Endothelial cell of umbilical vein (primary cell): Measurements from ENCODE around the gene EYS. TPM values are rescaled to one million over a fixed set of nuclear protein-coding genes. Genes with fewer than 3 reads are reported as not detected.

Source experiments
- BruUV-seq: library from RNA; stranded (reverse); fragments of 400-500 nt; replicated peaks from 2 replicates; lab custom pipeline; 2021; lab: Mats Ljungman, UMichigan
- CTCF ChIA-PET: fragments of 300-600, 350-600 bp; sonication (Branson Sonifier 250); formaldehyde crosslinking; loops from one replicate; lab custom pipeline; 2021; ENCODE audit warnings: antibody characterized with exemption, inconsistent platforms; lab: Charles Lee
- POLR2A ChIA-PET: fragments of 300-600, 350-600 bp; sonication (Branson Sonifier 250); formaldehyde crosslinking; loops from one replicate; lab custom pipeline; 2021; ENCODE audit warnings: antibody characterized with exemption, inconsistent platforms; lab: Charles Lee
- DNase-seq: peaks from one replicate; pipeline ENCODE4 v3.0.0-alpha.2; 2011; ENCODE audit warnings: low read depth, low spot score
- FAIRE-seq: peaks from 2 replicates; lab custom pipeline; 2011; peaks lifted over from hg19 to GRCh38; lab: Jason Lieb, UNC
- H2AFZ ChIP-seq: 2 replicates; pipeline ENCODE4 v1.6.0; 2012; ENCODE audit warnings: low read depth, low read length, control low read depth, inconsistent platforms
- H3K27ac ChIP-seq: 2 replicates; pipeline ENCODE4 v1.5.1; 2011; ENCODE audit warnings: low read depth, mild to moderate bottlenecking, control low read depth, low read length, moderate library complexity; ENCODE audit not compliant: insufficient read depth
- H3K27me3 ChIP-seq, 2 experiments: 2 replicates each; pipeline versions ENCODE4 v1.6.0 to v1.6.1; 2011; ENCODE audit warnings: low read length in 2 of 2, mixed read lengths in 1 of 2; ENCODE audit not compliant: control insufficient read depth in 2 of 2, insufficient read depth in 2 of 2
- H3K36me3 ChIP-seq, 2 experiments: 2 replicates in 1 of 2; 3 replicates in 1 of 2; pipeline ENCODE4 v1.5.1; 2011; ENCODE audit warnings: low read length in 2 of 2, mild to moderate bottlenecking in 1 of 2, moderate library complexity in 1 of 2; ENCODE audit not compliant: control insufficient read depth in 2 of 2, insufficient read depth in 2 of 2; ENCODE audit errors: extremely low read depth in 1 of 2
- H3K4me1 ChIP-seq: 3 replicates; pipeline ENCODE4 v1.5.1; 2011; ENCODE audit warnings: mild to moderate bottlenecking, low read length; ENCODE audit not compliant: control insufficient read depth, insufficient read depth; ENCODE audit errors: extremely low read depth
- H3K4me2 ChIP-seq: 2 replicates; pipeline ENCODE4 v1.6.1; 2011; ENCODE audit warnings: low read length, control low read depth, mixed read lengths; ENCODE audit not compliant: insufficient read depth
- H3K4me3 ChIP-seq, 3 experiments: fragments of 200-600 bp in 1 of 3; sonication (generic), shearing (Covaris generic) in 1 of 3; replicated peaks in 1 of 3; 2 replicates each; pipeline ENCODE4 v1.5.1; 2011 to 2016; ENCODE audit warnings: control low read depth in 3 of 3, low read length in 3 of 3, mild to moderate bottlenecking in 2 of 3, inconsistent platforms in 1 of 3, low read depth in 1 of 3, moderate library complexity in 1 of 3; ENCODE audit not compliant: insufficient read depth in 1 of 3
- H3K79me2 ChIP-seq: 2 replicates; pipeline ENCODE4 v1.6.0; 2012; ENCODE audit warnings: low read length, inconsistent platforms; ENCODE audit not compliant: control insufficient read depth, insufficient read depth
- H3K9ac ChIP-seq: replicated peaks from 2 replicates; pipeline ENCODE3; 2011; ENCODE audit warnings: low read length, control low read depth; ENCODE audit not compliant: insufficient read depth; ENCODE audit errors: extremely low read depth
- H3K9me1 ChIP-seq: replicated peaks from 3 replicates; pipeline ENCODE4 v1.6.0; 2011; ENCODE audit warnings: mild to moderate bottlenecking, low read length; ENCODE audit not compliant: control insufficient read depth, insufficient read depth; ENCODE audit errors: extremely low read depth
- H3K9me3 ChIP-seq: replicated peaks from 2 replicates; pipeline ENCODE4 v1.5.1; 2012; ENCODE audit warnings: low read length, inconsistent platforms; ENCODE audit not compliant: control insufficient read depth, insufficient read depth
- H4K20me1 ChIP-seq: replicated peaks from 2 replicates; pipeline ENCODE3; 2011; ENCODE audit warnings: mild to moderate bottlenecking, low read length; ENCODE audit not compliant: control insufficient read depth, insufficient read depth; ENCODE audit errors: extremely low read depth
- CTCF ChIP-seq, 2 donors: IDR thresholded peaks; 1 replicate in 1 of 2; 2 replicates in 1 of 2; pipeline ENCODE4 v1.5.1; 2011; ENCODE audit warnings: low read length in 2 of 2, mild to moderate bottlenecking in 2 of 2, moderate library complexity in 2 of 2, control low read depth in 1 of 2, inconsistent platforms in 1 of 2, low read depth in 1 of 2; ENCODE audit not compliant: insufficient read depth in 1 of 2; ENCODE audit errors: extremely low read depth in 1 of 2
- EZH2 ChIP-seq: IDR thresholded peaks from 2 replicates; pipeline ENCODE4 v1.6.1; 2012; ENCODE audit warnings: borderline replicate concordance, low read depth, mild to moderate bottlenecking, moderate library complexity, low read length, inconsistent platforms; ENCODE audit not compliant: severe bottlenecking
- FOS ChIP-seq: IDR thresholded peaks from 2 replicates; pipeline ENCODE4 v1.6.1; 2011; ENCODE audit warnings: mild to moderate bottlenecking, low read length, moderate library complexity, borderline replicate concordance; ENCODE audit not compliant: insufficient read depth
- GATA2 ChIP-seq: IDR thresholded peaks from 2 replicates; pipeline ENCODE4 v1.7.0; 2011; ENCODE audit warnings: low read depth, mild to moderate bottlenecking, moderate library complexity, mixed read lengths, low read length; ENCODE audit not compliant: insufficient read length, insufficient read depth
- JUN ChIP-seq: IDR thresholded peaks from 2 replicates; pipeline ENCODE4 v1.6.1; 2011; ENCODE audit warnings: borderline replicate concordance, low read depth; ENCODE audit not compliant: insufficient read length, insufficient read depth
- MAX ChIP-seq: IDR thresholded peaks from 2 replicates; pipeline ENCODE4 v1.6.1; 2011; ENCODE audit not compliant: insufficient read depth, insufficient read length
- MYC ChIP-seq: IDR thresholded peaks from one replicate; pipeline ENCODE4 v1.6.1; 2011; ENCODE audit warnings: mild to moderate bottlenecking, low read depth, low read length
- POLR2A ChIP-seq: IDR thresholded peaks from 2 replicates; pipeline ENCODE4 v1.6.1; 2012; ENCODE audit warnings: low read depth, mild to moderate bottlenecking, control low read depth, low read length
- POLR2AphosphoS5 ChIP-seq: IDR thresholded peaks from 2 replicates; pipeline ENCODE4 v1.6.1; 2012; ENCODE audit warnings: low read depth, mild to moderate bottlenecking, control low read depth, low read length, moderate library complexity; ENCODE audit not compliant: insufficient read depth
- dilution Hi-C: fragments of 300-500 bp; cut with MboI; formaldehyde crosslinking; loops from one replicate; pipeline ENCODE4 v1.15.0; 2019; ENCODE audit warnings: low sequenced_read_pairs; ENCODE audit not compliant: extremely low pct_ligation_motif_present
- intact Hi-C: fragments of 100-400 bp; cut with micrococcal nuclease; formaldehyde crosslinking; loops from one replicate; pipeline ENCODE4 v1.10.0; 2022
- polyA plus RNA-seq, 4 experiments: library from polyadenylated mRNA; depleted of rRNA in 3 of 4; stranded (reverse) in 3 of 4; unstranded in 1 of 4; fragments of >200 nt; gene quantifications; 2 replicates each; pipeline versions ENCODE4 v1.2.1 to v1.2.3, GENCODE V29; 2011 to 2012; ENCODE audit warnings: missing spikeins in 1 of 4
- total RNA-seq: library from RNA; stranded (reverse); gene quantifications from 2 replicates; pipeline ENCODE4 v1.2.3, GENCODE V29; 2021

Gene EYS
- total and polyA plus RNA-seq, 2 donors (not counting 3 experiments of a cell fraction or from before 2014, with no cell fraction given): 0.01 to 0.27 TPM

GRCh38 chr6:65450451-65450850 is 256.6 kb downstream of the EYS start:
- ChIA-PET CTCF (no interaction called here), POLR2A (no interaction called here)
- H3K4me3 ChIP-seq: no peak overlapping the region
- H3K4me2 ChIP-seq: no peak overlapping the region
- dilution Hi-C loops (no loop called here), intact Hi-C loops (no loop called here)
- DNase-seq (no peak), FAIRE-seq (no peak)
- H3K9ac ChIP-seq: no peak overlapping the region
- no peaks in the 10 kb centered on the region for H3K27me3 ChIP-seq
- H2AFZ ChIP-seq: no peak overlapping the region
- H3K9me3 ChIP-seq: no peaks in the 10 kb centered on the region
- no peak for TF ChIP-seq MAX
- no peaks in the 10 kb centered on the region for H3K36me3 ChIP-seq
- no peaks in the 10 kb centered on the region for H3K9me1 ChIP-seq
- no peaks in the 10 kb centered on the region for H3K79me2 ChIP-seq
- no peaks in the 10 kb centered on the region for H4K20me1 ChIP-seq
- no peak overlapping the region for H3K27ac ChIP-seq
- no TSS peak for BruUV-seq
- no peaks in the 10 kb centered on the region for H3K4me1 ChIP-seq

- Histone ChIP-seq H3K4me2 (no peak overlapping the region), H3K9me1 (no peaks in the 10 kb centered on the region), H3K4me1 (no peaks in the 10 kb centered on the region), H4K20me1 (no peaks in the 10 kb centered on the region), H3K9me3 (no peaks in the 10 kb centered on the region), H3K4me3 (no peak overlapping the region), H2AFZ (no peak overlapping the region), H3K79me2 (no peaks in the 10 kb centered on the region), H3K27ac (no peak overlapping the region), H3K27me3 (no peaks in the 10 kb centered on the region), H3K9ac (no peak overlapping the region), H3K36me3 (no peaks in the 10 kb centered on the region)
- dilution Hi-C loops: no loop called here
- intact Hi-C loops: loop anchor here (5.0 kb wide), 1 partner anchor 558 kb away; no protein-coding TSS in a partner anchor
- DNase-seq (no peak), FAIRE-seq (no peak)
- BruUV-seq: no TSS peak
- no peak for TF ChIP-seq MYC
- no peak for TF ChIP-seq FOS
- TF ChIP-seq JUN: no peak
- no peak for TF ChIP-seq MAX
- no peak for TF ChIP-seq GATA2
- TF ChIP-seq EZH2: no peak
- no peak for TF ChIP-seq POLR2AphosphoS5
- TF ChIP-seq POLR2A: no peak
- no peak for TF ChIP-seq CTCF (IDR thresholded peaks at IDR 0.05; ENCODE audit: extremely low read depth in 1 of 2, insufficient read depth in 1 of 2, low read depth in 1 of 2, low read length in 2 of 2)
- ChIA-PET POLR2A (no interaction called here), CTCF (no interaction called here)
Observed at GRCh38 chr6:65449926-65450325, 257.1 kb downstream of the EYS start.
